Kidney (tissue), 14 donors: ENCODE measurements around the gene ZNF385C. TPM values are rescaled to one million over a fixed set of nuclear protein-coding genes. Genes with fewer than 3 reads are reported as not detected.

Source experiments
- DNase-seq, 5 donors: peaks; one replicate each; pipeline ENCODE4 v3.0.0-alpha.2; 2013 to 2020
- FAIRE-seq: peaks from 2 replicates; lab custom pipeline; 2012; peaks lifted over from hg19 to GRCh38; lab: Jason Lieb, UNC
- H3K27ac ChIP-seq, 2 donors: one replicate each; pipeline ENCODE4 v1.7.0; 2013; ENCODE audit warnings: low read depth in 2 of 2, low read length in 2 of 2, inconsistent platforms in 1 of 2
- H3K27me3 ChIP-seq: one replicate; pipeline ENCODE4 v1.7.1; 2013; ENCODE audit warnings: low read length, inconsistent platforms; ENCODE audit not compliant: control insufficient read depth, insufficient read depth
- H3K36me3 ChIP-seq, 3 donors: one replicate each; pipeline versions ENCODE4 v1.7.0 to v1.7.1; 2013; ENCODE audit warnings: low read length in 3 of 3, control low read depth in 1 of 3, inconsistent platforms in 1 of 3; ENCODE audit not compliant: insufficient read depth in 3 of 3, control insufficient read depth in 2 of 3
- H3K4me1 ChIP-seq, 3 donors: one replicate each; pipeline versions ENCODE4 v1.7.0 to v1.7.1; 2013; ENCODE audit warnings: low read length in 3 of 3, inconsistent platforms in 1 of 3, low read depth in 1 of 3; ENCODE audit not compliant: control insufficient read depth in 2 of 3, insufficient read depth in 2 of 3
- H3K4me3 ChIP-seq, 3 donors: one replicate each; pipeline versions ENCODE4 v1.7.0 to v1.8.1; 2013; ENCODE audit warnings: low read length in 3 of 3, control low read depth in 1 of 3, inconsistent platforms in 1 of 3
- H3K9ac ChIP-seq, 3 donors: one replicate each; pipeline versions ENCODE4 v1.7.0 to v1.7.1; 2013; ENCODE audit warnings: low read length in 3 of 3, control low read depth in 1 of 3, inconsistent platforms in 1 of 3
- H3K9me3 ChIP-seq, 3 donors: one replicate each; pipeline versions ENCODE4 v1.7.0 to v1.7.1; 2013; ENCODE audit warnings: low read length in 3 of 3, control low read depth in 1 of 3, inconsistent platforms in 1 of 3; ENCODE audit not compliant: control insufficient read depth in 2 of 3, insufficient read depth in 1 of 3
- CTCF ChIP-seq: IDR thresholded peaks from 3 replicates; pipeline ENCODE4 v1.5.1; 2012; ENCODE audit warnings: mild to moderate bottlenecking, moderate library complexity, borderline replicate concordance; ENCODE audit not compliant: insufficient read depth; ENCODE audit errors: extremely low read depth
- intact Hi-C: fragments of 100-400 bp; cut with DNase I; formaldehyde crosslinking; loops from one replicate; pipeline ENCODE4 v1.11.1; 2022
- polyA plus RNA-seq: library from polyadenylated mRNA; stranded (reverse); fragments of 350-450 nt; fragmentation: Illumina TruSeq; extraction: RNeasy Lipid Tissue Mini Kit (QIAGEN cat#74804); gene quantifications from one replicate; pipeline ENCODE4 v1.2.3, GENCODE V29; 2014; ENCODE audit warnings: low read depth, low replicate concordance; ENCODE audit not compliant: insufficient read depth
- total RNA-seq: library from RNA; stranded (reverse); fragmentation: NEBNext Ultra II Directional; extraction: Animal tissue kit (Norgen Biotek cat#: 25700); gene quantifications from one replicate; pipeline ENCODE4 v1.2.1, GENCODE V29; 2021
- donor health status: control.
- donor health status: control.
- donor health status: control.
- donor health status: control.
- donor health status: control.
- donor health status: DM: yes; HTN: yes; CAD: no.
- donor health status: Normal renal cell carcinoma (clear cell type).

ZNF385C gene
- total and polyA plus RNA-seq, 2 donors from 2014 or later = 1.1 to 1.2 TPM

- Histone ChIP-seq H3K27ac (no peak overlapping the region), H3K36me3 (peaks cover 0 to 14% (median 8%) of the 10 kb centered on the region in 3 donors), H3K4me3 (no peak overlapping the region), H3K27me3 (no peaks in the 10 kb centered on the region), H3K4me1 (peaks cover 0 to 6% (median 0%) of the 10 kb centered on the region in 3 donors), H3K9me3 (no peaks in the 10 kb centered on the region), H3K9ac (no peak overlapping the region)
- DNase-seq (peak in 2 of 5 donors; percentile 27 to 79), FAIRE-seq (no peak)
- intact Hi-C loops = no loop called here
- TF ChIP-seq CTCF = no peak
Measured at GRCh38 chr17:42026857-42027589, 71.2 kb downstream of the ZNF385C start.

GRCh38 chr17:42025936-42026335, 72.3 kb downstream of the ZNF385C start:
- no peak overlapping the region for H3K27ac ChIP-seq
- H3K36me3 ChIP-seq = peaks cover 0 to 14% (median 8%) of the 10 kb centered on the region in 3 donors
- DNase-seq = no peak
- H3K9me3 ChIP-seq = no peaks in the 10 kb centered on the region
- peaks cover 0 to 9% (median 4%) of the 10 kb centered on the region in 3 donors for H3K4me1 ChIP-seq
- intact Hi-C loops = no loop called here
- FAIRE-seq = no peak
- H3K4me3 ChIP-seq = no peak overlapping the region
- H3K9ac ChIP-seq = no peak overlapping the region
- TF ChIP-seq CTCF = no peak
- H3K27me3 ChIP-seq = no peaks in the 10 kb centered on the region

GRCh38 chr17:42025191-42025579, 73.1 kb downstream of the ZNF385C start:
- no peaks in the 10 kb centered on the region for H3K9me3 ChIP-seq
- FAIRE-seq = no peak
- H3K27ac ChIP-seq = peak overlapping the region in 1 of 2 donors; percentile 22
- peaks cover 0 to 13% (median 8%) of the 10 kb centered on the region in 3 donors for H3K4me1 ChIP-seq
- H3K9ac ChIP-seq = peak overlapping the region in 1 of 3 donors; percentile 55
- no peak for TF ChIP-seq CTCF
- DNase-seq = no peak
- no peak overlapping the region for H3K4me3 ChIP-seq
- H3K27me3 ChIP-seq = no peaks in the 10 kb centered on the region
- H3K36me3 ChIP-seq = peaks cover 0 to 14% (median 8%) of the 10 kb centered on the region in 3 donors
- intact Hi-C loops = no loop called here
